DMS153 treated with DMSO at 0.1 percent for 48 hours (cell line): Measurements from ENCODE around the gene AP2A1.

Experiments used
- DNase-seq: peaks from one replicate; lab custom pipeline; 2025; ENCODE audit not compliant: unreplicated experiment; lab: John Stamatoyannopoulos, UW

The AP2A1 gene

DNA sequence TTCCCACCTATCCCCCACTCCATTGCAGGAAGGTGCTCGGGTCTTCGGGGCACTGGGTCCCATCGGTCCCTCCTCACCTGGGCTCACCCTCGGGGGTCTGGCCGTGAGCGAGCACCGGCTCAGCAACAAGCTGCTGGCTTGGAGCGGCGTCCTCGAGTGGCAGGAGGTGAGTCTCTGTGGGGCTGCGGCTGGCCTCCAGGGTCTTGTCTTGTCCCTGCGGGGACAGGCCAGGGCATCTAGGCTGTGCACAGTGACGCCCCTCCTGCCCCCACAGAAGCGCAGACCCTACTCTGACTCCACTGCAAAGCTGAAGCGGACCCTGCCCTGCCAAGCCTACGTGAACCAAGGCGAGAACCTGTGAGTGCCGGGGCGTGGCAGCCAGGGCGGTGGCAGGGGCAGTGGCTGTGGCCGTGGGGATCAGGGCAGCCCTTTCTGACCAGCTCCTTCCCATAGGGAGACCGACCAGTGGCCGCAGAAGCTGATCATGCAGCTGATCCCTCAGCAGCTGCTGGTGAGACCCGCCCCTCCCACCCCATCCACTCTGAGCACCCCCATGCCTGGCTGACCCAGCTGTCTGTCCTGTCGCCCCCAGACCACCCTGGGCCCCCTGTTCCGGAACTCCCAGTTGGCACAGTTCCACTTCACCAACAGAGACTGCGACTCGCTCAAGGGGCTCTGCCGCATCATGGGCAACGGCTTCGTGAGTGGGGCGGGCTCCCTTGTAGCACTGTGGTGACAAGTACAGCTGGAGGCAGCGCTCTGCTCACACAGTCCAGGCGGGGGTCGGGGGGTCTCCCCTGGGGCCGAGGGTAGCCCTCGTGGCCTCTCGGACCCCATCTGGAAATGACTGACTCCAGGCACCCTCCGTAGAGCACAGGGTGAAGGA, 87.8 kb downstream of the AP2A1 start:
- no peak for DNase-seq

DNA sequence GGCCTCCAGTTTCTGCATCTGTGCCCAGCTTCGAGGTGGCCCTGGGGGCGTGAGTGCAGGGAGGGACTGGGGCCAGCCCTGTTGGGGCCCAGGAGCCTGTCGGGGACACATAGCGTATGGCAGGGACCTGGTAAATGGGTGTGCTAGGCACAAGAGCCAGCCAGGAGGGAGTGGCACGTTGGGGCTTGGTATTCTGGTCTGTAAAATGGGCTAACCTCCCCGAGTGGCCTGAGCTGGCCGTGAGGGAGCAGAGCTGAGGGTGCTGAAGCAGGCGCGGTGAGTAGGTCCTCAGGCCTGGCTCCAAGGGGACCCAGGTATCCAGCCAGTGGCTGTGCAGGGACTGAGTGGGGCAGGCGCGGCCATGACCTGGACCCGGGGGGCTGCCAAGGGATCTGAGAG, 88.5 kb downstream of the AP2A1 start:
- DNase-seq, result no peak

DNA sequence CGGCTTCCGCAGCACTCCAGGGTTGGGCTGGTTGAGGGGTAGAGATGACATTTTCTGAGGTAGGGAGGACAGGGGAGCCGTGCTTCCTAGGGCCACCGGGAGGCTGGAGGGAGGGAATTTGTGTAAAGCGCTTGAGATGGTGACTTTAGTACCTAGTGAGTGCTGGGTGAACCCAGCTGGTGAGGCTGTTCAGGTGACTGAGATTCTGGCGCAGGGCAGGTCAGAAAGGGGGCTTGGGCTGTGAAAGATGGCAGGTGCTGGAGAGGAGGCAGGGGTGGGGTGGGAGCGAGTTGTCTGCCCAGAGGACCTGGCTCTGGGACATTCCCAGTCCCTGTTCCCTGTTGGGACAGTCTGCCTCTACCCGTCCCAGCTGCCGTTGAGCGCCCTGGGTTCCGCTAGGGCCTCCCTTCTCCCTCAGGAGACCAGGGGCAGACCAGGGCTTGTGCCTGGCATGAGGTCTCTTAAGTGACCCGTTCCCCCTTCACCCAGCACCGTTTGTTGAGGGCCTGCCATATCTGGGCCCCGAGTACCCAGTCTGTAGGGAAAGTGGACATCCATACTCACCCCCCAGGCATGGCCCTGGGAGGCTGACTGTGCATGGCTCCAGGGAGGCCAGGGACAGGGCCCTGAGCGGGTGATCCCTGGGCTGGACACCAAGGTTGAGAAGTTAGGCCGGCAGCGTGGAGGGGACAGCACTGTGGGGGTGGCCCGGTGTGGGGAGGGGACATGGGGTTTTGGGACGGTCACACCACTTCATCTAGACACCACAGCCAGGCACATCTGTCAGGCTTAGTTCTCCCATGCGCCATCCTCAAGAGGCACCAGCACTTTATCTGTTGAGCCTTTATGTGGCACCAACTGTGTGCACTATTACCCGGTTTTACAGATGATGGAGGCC, 89.1 kb downstream of the AP2A1 start:
- DNase-seq, result no peak

DNA sequence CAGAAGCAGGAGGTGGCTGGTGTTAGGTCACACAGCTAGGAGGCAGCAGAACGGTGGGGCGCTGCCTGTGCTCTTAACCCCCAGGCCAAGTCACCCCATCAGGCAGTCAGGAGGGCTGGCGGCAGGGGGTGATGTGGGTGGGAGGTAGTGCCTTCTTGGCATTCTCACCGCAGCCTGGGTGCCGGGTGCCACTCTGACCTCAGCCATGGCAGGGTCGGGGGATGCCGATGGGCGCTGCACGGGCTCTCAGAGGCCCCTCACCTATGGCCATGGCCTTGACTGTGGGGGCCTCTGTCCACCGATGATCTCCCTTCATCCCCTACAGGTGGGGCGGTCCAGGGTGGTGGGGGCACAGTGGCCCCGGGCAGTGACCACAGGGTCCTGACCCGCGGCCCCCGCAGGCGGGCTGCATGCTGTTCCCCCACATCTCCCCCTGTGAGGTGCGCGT, 89.8 kb downstream of the AP2A1 start:
- no peak for DNase-seq
